Measurements from ENCODE around the gene TBC1D13.
"Not testable (repeated sequence)": the region's sequence is repeated elsewhere in the genome, so short reads cannot be mapped to it uniquely, and the experiment has no call there.

The TBC1D13 gene

GRCh38 chr9:128774804-128775203 is 12.2 kb upstream of the TBC1D13 start:
- Histone ChIP-seq H3K79me2 (ENCODE audit: control insufficient read depth, low read length) (peaks cover 18% of the 10 kb centered on the region), H3K27ac (ENCODE audit: low read depth, low read length) (no peak overlapping the region), H3F3A (ENCODE audit: control insufficient read depth, insufficient read depth) (peaks cover 5% of the 10 kb centered on the region; the same call in 1 of the 2 replicates), H3K4me3 (ENCODE audit: low read length) (no peak overlapping the region), H3K9me3 (ENCODE audit: control insufficient read depth, insufficient read depth, low read length) (peaks cover 8% of the 10 kb centered on the region), H3K4me2 (ENCODE audit: low read length) (no peak overlapping the region), H4K20me1 (ENCODE audit: control insufficient read depth, insufficient read depth, low read depth, low read length) (no peaks in the 10 kb centered on the region), H3K9me2 (replicated peaks; ENCODE audit: control insufficient read depth, low read length) (no peaks in the 10 kb centered on the region), H3K4me1 (ENCODE audit: control insufficient read depth, low read length) (peaks cover 53% of the 10 kb centered on the region), H3K27me3 (ENCODE audit: control insufficient read depth, low read length) (no peaks in the 10 kb centered on the region), H3K36me3 (ENCODE audit: control insufficient read depth, low read length) (no peaks in the 10 kb centered on the region)
- TF ChIP-seq EZH2phosphoT487 (IDR thresholded peaks at IDR 0.05; ENCODE audit: borderline replicate concordance, low read length) (no peak), CTCF (IDR thresholded peaks at IDR 0.05; ENCODE audit: low read depth, low read length, poor library complexity, severe bottlenecking) (no peak)

GRCh38 chr9:128780093-128780492 is 7.0 kb upstream of the TBC1D13 start:
- not testable (repeated sequence) for H3K79me2 ChIP-seq (ENCODE audit: control insufficient read depth, low read length); H3K36me3 ChIP-seq (ENCODE audit: control insufficient read depth, low read length); H4K20me1 ChIP-seq (ENCODE audit: control insufficient read depth, insufficient read depth, low read depth, low read length); H3K9me3 ChIP-seq (ENCODE audit: control insufficient read depth, insufficient read depth, low read length); H3K9me2 ChIP-seq (replicated peaks; ENCODE audit: control insufficient read depth, low read length); H3K4me2 ChIP-seq (ENCODE audit: low read length); H3K4me3 ChIP-seq (ENCODE audit: low read length); H3K27ac ChIP-seq (ENCODE audit: low read depth, low read length); H3K27me3 ChIP-seq (ENCODE audit: control insufficient read depth, low read length)
- peaks cover 23% of the 10 kb centered on the region for H3F3A ChIP-seq (ENCODE audit: control insufficient read depth, insufficient read depth)
- H3K4me1 ChIP-seq (ENCODE audit: control insufficient read depth, low read length), result peaks cover 64% of the 10 kb centered on the region

DNA sequence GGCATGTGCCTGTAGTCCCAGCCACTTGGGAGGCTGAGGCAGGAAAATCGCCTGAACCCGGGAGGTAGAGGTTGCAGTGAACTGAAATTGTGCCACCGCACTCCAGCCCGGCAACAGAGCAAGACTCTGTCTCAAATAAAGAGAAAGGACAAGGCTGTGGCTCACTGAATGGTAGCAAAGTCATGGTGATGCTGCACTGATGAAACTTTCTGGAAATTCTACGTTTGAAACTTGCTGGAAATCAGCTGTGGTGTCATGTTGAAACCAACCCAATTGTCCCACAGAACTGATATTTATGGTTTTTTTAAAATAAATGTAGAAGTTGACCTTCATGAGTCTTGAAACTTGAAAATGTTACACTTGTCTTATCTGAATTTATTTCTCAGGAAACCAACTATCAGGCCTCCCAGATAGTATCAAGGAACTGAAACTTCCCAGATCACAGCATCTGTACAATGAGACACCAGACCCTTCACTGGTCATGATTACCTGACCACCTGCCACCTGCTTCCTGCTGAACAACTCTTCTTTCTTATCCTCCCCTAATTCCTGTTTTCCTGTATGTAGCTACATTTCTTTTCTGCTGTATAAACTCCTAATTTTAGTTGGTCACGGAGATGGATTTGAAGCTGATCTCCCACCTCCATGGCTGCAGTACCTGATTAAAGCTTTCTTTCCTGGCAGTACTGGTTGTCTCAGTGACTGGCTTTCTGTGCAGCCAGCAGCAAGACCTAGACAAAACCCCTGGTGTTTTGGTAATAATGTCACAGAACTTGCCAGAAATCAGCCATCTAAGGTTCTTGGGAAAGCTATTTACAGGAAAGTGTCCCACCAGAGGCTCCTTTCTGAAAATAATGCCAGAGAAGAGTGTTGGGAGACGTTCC is 5.6 kb upstream of the TBC1D13 start:
- peak overlapping the region; percentile 51 for H3K4me3 ChIP-seq (ENCODE audit: low read length)
- no peaks in the 10 kb centered on the region for H3K79me2 ChIP-seq (ENCODE audit: control insufficient read depth, low read length)
- H3K27me3 ChIP-seq (ENCODE audit: control insufficient read depth, low read length), result no peaks in the 10 kb centered on the region
- H3K9me2 ChIP-seq (replicated peaks; ENCODE audit: control insufficient read depth, low read length), result no peaks in the 10 kb centered on the region
- peaks cover 64% of the 10 kb centered on the region for H3K4me1 ChIP-seq (ENCODE audit: control insufficient read depth, low read length)
- H3K27ac ChIP-seq (ENCODE audit: low read depth, low read length), result peak overlapping the region; percentile 89
- TF ChIP-seq CTCF (IDR thresholded peaks at IDR 0.05; ENCODE audit: low read depth, low read length, poor library complexity, severe bottlenecking) (no peak), EZH2phosphoT487 (IDR thresholded peaks at IDR 0.05; ENCODE audit: borderline replicate concordance, low read length) (no peak)
- H3K36me3 ChIP-seq (ENCODE audit: control insufficient read depth, low read length), result no peaks in the 10 kb centered on the region
- peaks cover 3% of the 10 kb centered on the region; the same call in 1 of the 2 replicates for H3K9me3 ChIP-seq (ENCODE audit: control insufficient read depth, insufficient read depth, low read length)
- H4K20me1 ChIP-seq (ENCODE audit: control insufficient read depth, insufficient read depth, low read depth, low read length), result no peaks in the 10 kb centered on the region
- H3F3A ChIP-seq (ENCODE audit: control insufficient read depth, insufficient read depth), result peaks cover 25% of the 10 kb centered on the region
- H3K4me2 ChIP-seq (ENCODE audit: low read length), result peak overlapping the region; percentile 70

- peaks cover 6% of the 10 kb centered on the region for H3K79me2 ChIP-seq (ENCODE audit: control insufficient read depth, low read length)
- 0 out of 2 replicates have a peak overlapping the region, but pooled peaks have one; percentile 51 for H3K4me3 ChIP-seq (ENCODE audit: low read length)
- H4K20me1 ChIP-seq (ENCODE audit: control insufficient read depth, insufficient read depth, low read depth, low read length), result no peaks in the 10 kb centered on the region
- no peaks in the 10 kb centered on the region for H3K9me2 ChIP-seq (replicated peaks; ENCODE audit: control insufficient read depth, low read length)
- H3K36me3 ChIP-seq (ENCODE audit: control insufficient read depth, low read length), result 0 out of 2 replicates have a peak, but pooled peaks cover 2% of the 10 kb centered on the region
- peaks cover 57% of the 10 kb centered on the region for H3K4me1 ChIP-seq (ENCODE audit: control insufficient read depth, low read length)
- no peaks in the 10 kb centered on the region for H3K9me3 ChIP-seq (ENCODE audit: control insufficient read depth, insufficient read depth, low read length)
- H3K4me2 ChIP-seq (ENCODE audit: low read length), result peak overlapping the region; percentile 70
- H3K27me3 ChIP-seq (ENCODE audit: control insufficient read depth, low read length), result no peaks in the 10 kb centered on the region
- H3F3A ChIP-seq (ENCODE audit: control insufficient read depth, insufficient read depth), result peaks cover 28% of the 10 kb centered on the region
- no peak for TF ChIP-seq CTCF (IDR thresholded peaks at IDR 0.05; ENCODE audit: low read depth, low read length, poor library complexity, severe bottlenecking)
- no peak for TF ChIP-seq EZH2phosphoT487 (IDR thresholded peaks at IDR 0.05; ENCODE audit: borderline replicate concordance, low read length)
- peak overlapping the region; percentile 89 for H3K27ac ChIP-seq (ENCODE audit: low read depth, low read length)
These were observed 4.4 kb upstream of the TBC1D13 start for GRCh38 chr9:128782669-128783068.
